Parathyroid adenoma (tissue), 2 donors: Measurements from ENCODE around the gene ZIC5.

Experiments
- H2AFZ ChIP-seq: fragments of 300-600 bp; sonication (generic); one replicate; pipeline ENCODE4 v1.7.0; 2017; ENCODE audit warnings: antibody characterized with exemption, mild to moderate bottlenecking
- H3K27ac ChIP-seq: fragments of 300-600 bp; sonication (generic); one replicate; pipeline ENCODE4 v1.7.0; 2017
- H3K27me3 ChIP-seq: fragments of 300-600 bp; sonication (generic); one replicate; pipeline ENCODE4 v1.7.0; 2017; ENCODE audit warnings: low read length; ENCODE audit not compliant: control insufficient read depth, insufficient read depth
- H3K36me3 ChIP-seq: fragments of 300-600 bp; sonication (generic); one replicate; pipeline ENCODE4 v1.7.0; 2017; ENCODE audit warnings: low read length; ENCODE audit not compliant: control insufficient read depth, insufficient read depth
- H3K4me1 ChIP-seq: fragments of 300-600 bp; sonication (generic); one replicate; pipeline ENCODE4 v1.7.0; 2017; ENCODE audit warnings: control low read depth
- H3K4me2 ChIP-seq: fragments of 300-600 bp; sonication (generic); one replicate; pipeline ENCODE4 v1.7.0; 2017; ENCODE audit warnings: low read length
- H3K4me3 ChIP-seq: fragments of 300-600 bp; sonication (generic); one replicate; pipeline ENCODE4 v1.7.0; 2017; ENCODE audit warnings: low read depth, low read length
- H3K79me2 ChIP-seq: fragments of 300-600 bp; sonication (generic); one replicate; pipeline ENCODE4 v1.7.0; 2017; ENCODE audit warnings: control low read depth
- H3K9ac ChIP-seq: fragments of 300-600 bp; sonication (generic); one replicate; pipeline ENCODE4 v1.7.0; 2017; ENCODE audit warnings: mild to moderate bottlenecking
- H3K9me3 ChIP-seq: fragments of 300-600 bp; sonication (generic); one replicate; pipeline ENCODE4 v1.7.0; 2017; ENCODE audit warnings: low read length; ENCODE audit not compliant: control insufficient read depth
- TF ChIP-seq, protein P1 (sequence below): fragments of 300-600 bp; sonication (generic); IDR thresholded peaks from one replicate; pipeline ENCODE4 v1.7.0; 2017; ENCODE audit warnings: antibody characterized with exemption, mild to moderate bottlenecking
- donor health status: primary hyperparathyroidism.

ZIC5 gene

GRCh38 chr13:99994638-99995020 lies 23.1 kb upstream of the ZIC5 start:
- Histone ChIP-seq H3K27ac (no peak overlapping the region), H3K4me1 (no peaks in the 10 kb centered on the region), H3K4me3 (no peak overlapping the region), H3K27me3 (peaks cover 14% of the 10 kb centered on the region), H3K9ac (no peak overlapping the region), H3K79me2 (no peaks in the 10 kb centered on the region), H3K36me3 (peaks cover 3% of the 10 kb centered on the region), H2AFZ (no peak overlapping the region), H3K4me2 (no peak overlapping the region), H3K9me3 (no peaks in the 10 kb centered on the region)
- TF ChIP-seq, protein P1, sequence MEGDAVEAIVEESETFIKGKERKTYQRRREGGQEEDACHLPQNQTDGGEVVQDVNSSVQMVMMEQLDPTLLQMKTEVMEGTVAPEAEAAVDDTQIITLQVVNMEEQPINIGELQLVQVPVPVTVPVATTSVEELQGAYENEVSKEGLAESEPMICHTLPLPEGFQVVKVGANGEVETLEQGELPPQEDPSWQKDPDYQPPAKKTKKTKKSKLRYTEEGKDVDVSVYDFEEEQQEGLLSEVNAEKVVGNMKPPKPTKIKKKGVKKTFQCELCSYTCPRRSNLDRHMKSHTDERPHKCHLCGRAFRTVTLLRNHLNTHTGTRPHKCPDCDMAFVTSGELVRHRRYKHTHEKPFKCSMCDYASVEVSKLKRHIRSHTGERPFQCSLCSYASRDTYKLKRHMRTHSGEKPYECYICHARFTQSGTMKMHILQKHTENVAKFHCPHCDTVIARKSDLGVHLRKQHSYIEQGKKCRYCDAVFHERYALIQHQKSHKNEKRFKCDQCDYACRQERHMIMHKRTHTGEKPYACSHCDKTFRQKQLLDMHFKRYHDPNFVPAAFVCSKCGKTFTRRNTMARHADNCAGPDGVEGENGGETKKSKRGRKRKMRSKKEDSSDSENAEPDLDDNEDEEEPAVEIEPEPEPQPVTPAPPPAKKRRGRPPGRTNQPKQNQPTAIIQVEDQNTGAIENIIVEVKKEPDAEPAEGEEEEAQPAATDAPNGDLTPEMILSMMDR = no peak

- H3K4me2 ChIP-seq = no peak overlapping the region
- no peak overlapping the region for H3K9ac ChIP-seq
- H3K4me3 ChIP-seq = no peak overlapping the region
- H3K4me1 ChIP-seq = no peaks in the 10 kb centered on the region
- H3K27ac ChIP-seq = no peak overlapping the region
- no peak overlapping the region for H2AFZ ChIP-seq
- peaks cover 14% of the 10 kb centered on the region for H3K27me3 ChIP-seq
- H3K79me2 ChIP-seq = no peaks in the 10 kb centered on the region
- TF ChIP-seq, protein P1 = no peak
- H3K9me3 ChIP-seq = no peaks in the 10 kb centered on the region
- peaks cover 3% of the 10 kb centered on the region for H3K36me3 ChIP-seq
Observed at GRCh38 chr13:99993660-99994637, 22.4 kb upstream of the ZIC5 start.

- Histone ChIP-seq H3K4me3 (no peak overlapping the region), H3K27ac (no peak overlapping the region), H3K36me3 (no peaks in the 10 kb centered on the region), H3K9me3 (no peaks in the 10 kb centered on the region), H3K9ac (no peak overlapping the region), H3K79me2 (no peaks in the 10 kb centered on the region), H3K27me3 (peaks cover 14% of the 10 kb centered on the region), H2AFZ (no peak overlapping the region), H3K4me1 (no peaks in the 10 kb centered on the region), H3K4me2 (no peak overlapping the region)
- TF ChIP-seq, protein P1 = no peak
Observed at GRCh38 chr13:99992949-99993351, 21.4 kb upstream of the ZIC5 start.

DNA sequence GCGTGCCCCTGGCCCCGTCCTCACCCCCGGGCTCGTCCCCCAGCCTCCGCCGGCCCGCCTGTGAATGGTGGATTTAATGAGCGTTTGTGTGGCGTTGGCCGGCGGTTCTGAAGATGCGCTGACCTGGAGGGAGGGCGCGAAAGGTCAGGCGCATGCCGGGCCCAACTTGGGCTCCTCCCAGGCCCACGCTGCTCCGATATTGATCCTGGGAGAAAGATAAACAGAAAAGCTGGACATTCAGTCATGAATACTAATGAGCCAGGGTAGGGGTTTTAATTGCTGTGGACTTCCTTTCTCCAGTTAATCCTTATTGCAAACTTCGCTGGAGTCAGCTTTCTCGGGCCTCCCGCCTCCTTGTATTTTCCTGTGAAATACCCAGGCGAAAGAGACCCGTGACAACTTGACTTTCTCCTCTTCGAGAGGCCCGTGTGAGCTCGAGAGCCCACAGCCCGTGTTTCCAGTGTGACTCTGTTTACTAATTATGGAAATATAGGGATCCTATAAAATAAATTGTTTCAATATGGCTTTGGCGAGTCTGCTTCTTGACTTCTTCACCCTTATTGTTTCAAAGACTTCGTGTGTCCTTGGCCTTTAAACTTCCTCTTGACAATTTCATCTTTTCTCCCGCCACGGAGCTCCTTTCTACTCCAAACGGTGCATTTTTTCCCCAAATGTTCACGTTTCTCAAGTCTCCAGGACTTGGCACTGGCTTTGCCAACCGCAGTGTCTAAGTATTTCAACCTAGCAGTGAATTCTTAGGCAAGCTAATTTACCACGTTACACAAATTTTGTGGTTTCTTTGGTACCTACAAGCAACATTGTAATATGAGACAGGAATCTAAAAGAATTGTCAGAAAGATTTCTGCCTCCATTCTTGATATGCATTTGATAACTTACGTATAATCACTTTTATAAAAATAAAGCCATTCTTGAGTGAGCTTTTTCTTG lies 20.5 kb upstream of the ZIC5 start:
- H3K27me3 ChIP-seq = peaks cover 14% of the 10 kb centered on the region
- TF ChIP-seq, protein P1 = no peak
- H3K4me2 ChIP-seq = no peak overlapping the region
- no peak overlapping the region for H3K27ac ChIP-seq
- H3K9me3 ChIP-seq = no peaks in the 10 kb centered on the region
- H3K79me2 ChIP-seq = no peaks in the 10 kb centered on the region
- no peak overlapping the region for H2AFZ ChIP-seq
- H3K36me3 ChIP-seq = no peaks in the 10 kb centered on the region
- no peak overlapping the region for H3K9ac ChIP-seq
- no peaks in the 10 kb centered on the region for H3K4me1 ChIP-seq
- H3K4me3 ChIP-seq = no peak overlapping the region
